ENCODE results near the gene TMEM179. TPM values are rescaled to one million over a fixed set of nuclear protein-coding genes. Genes with fewer than 3 reads are reported as not detected.

TMEM179 gene
- total RNA-seq, 4 donors from 2014 or later: not detected

DNA sequence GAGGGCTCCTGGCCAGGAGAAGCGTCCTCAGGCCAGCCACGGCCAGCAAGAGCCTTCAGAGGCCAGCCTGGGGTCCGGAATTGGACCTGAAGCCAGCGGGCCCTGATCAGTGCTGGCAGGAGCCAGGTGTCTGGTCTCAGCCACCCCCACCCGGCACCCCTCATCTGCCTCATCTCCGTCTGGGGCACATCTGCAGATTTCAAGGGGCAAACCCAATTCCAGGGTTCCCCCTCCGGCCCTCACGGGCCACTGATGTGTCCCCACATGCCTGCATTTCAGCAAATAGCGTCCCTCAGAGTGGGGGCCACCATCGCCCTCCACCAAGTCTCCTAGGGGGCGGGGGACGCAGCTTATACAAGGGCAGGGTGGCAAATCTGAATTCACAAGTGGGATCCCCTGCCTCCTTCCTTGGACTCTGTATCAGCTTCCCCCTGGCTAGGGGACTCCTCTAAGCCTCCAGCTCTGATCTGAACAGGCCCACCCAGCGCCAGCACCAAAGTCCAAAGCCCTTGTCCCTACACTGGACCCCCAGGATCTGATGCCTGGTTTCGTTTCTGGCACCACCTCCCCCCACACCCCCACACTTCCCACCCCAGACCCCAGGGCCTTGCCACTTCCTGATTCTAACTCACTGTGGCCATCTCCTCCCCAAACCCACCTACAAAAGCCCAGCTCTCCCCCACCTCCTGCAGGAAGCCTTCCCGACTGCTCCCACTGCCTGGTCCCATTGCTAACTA is 10.1 kb downstream of the TMEM179 start:
- TF ChIP-seq, protein P1, sequence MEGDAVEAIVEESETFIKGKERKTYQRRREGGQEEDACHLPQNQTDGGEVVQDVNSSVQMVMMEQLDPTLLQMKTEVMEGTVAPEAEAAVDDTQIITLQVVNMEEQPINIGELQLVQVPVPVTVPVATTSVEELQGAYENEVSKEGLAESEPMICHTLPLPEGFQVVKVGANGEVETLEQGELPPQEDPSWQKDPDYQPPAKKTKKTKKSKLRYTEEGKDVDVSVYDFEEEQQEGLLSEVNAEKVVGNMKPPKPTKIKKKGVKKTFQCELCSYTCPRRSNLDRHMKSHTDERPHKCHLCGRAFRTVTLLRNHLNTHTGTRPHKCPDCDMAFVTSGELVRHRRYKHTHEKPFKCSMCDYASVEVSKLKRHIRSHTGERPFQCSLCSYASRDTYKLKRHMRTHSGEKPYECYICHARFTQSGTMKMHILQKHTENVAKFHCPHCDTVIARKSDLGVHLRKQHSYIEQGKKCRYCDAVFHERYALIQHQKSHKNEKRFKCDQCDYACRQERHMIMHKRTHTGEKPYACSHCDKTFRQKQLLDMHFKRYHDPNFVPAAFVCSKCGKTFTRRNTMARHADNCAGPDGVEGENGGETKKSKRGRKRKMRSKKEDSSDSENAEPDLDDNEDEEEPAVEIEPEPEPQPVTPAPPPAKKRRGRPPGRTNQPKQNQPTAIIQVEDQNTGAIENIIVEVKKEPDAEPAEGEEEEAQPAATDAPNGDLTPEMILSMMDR (IDR thresholded peaks at IDR 0.05): no peak
- no peak for TF ChIP-seq POLR2A (IDR thresholded peaks at IDR 0.05)
- intact Hi-C loops (cut with DNase I; ENCODE audit: low total_unique reads): no loop called here
- DNase-seq (ENCODE audit: low spot score in 2 of 2): no peak
- WGBS, 2 donors: 83 to 88% methylated on average over 10 to 15 of the region's 15 CpGs
- no peak overlapping the region for H3K4me3 ChIP-seq (ENCODE audit: low read depth, poor library complexity, severe bottlenecking)

DNA sequence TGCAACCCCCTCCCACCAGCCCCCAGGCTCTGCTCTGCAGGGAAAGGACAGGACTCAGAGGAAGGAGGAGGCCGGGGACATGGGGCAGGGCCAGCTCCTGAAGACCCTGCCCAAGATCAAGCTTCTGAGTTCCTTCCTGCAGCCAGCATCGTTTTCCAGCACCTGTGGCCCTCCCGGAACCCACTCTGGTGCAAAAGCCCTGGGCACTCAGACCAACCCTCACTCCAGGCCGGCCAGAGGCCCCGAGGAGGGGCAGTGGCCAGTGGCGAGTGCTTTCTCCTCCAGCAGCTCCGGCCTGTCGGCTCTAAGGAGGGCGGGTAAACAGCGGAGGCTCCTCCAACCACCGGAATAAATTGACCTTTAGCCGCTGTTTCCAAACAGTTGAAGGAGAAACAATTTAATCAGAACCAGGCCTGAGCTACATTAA is 10.8 kb downstream of the TMEM179 start:
- TF ChIP-seq, protein P1 (IDR thresholded peaks at IDR 0.05): no peak
- intact Hi-C loops (cut with DNase I; ENCODE audit: low total_unique reads): no loop called here
- no peak overlapping the region for H3K4me3 ChIP-seq (ENCODE audit: low read depth, poor library complexity, severe bottlenecking)
- DNase-seq (ENCODE audit: low spot score in 2 of 2): no peak
- 71 to 86% methylated on average over 11 to 12 of the region's 12 CpGs for whole genome bisulfite sequencing, 2 donors

- intact Hi-C loops (cut with DNase I; ENCODE audit: low total_unique reads): no loop called here
These were observed 11.3 kb downstream of the TMEM179 start for GRCh38 chr14:104593241-104593701.

DNA sequence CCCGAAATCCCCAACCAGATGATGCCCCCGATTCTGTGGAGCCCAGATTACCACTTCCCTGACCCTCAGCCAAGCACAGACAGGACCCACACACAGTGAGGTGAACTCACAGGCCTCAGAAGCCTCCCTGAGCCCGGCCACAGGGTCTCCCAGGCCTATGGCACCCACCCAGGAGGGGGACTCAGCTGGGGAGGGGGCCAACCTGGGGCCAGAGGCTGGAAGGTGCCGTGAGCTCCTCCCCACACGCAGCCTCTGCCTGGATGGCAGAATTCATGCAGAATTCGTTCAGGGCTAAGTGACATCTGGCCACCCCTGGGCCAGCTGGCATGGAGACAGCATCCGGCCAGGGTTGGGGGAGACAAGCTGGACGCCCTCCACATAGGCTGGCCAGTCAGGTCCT is 11.8 kb downstream of the TMEM179 start:
- WGBS, 2 donors: 61% methylated on average over 4 to 6 of the region's 8 CpGs
- TF ChIP-seq, protein P1 (IDR thresholded peaks at IDR 0.05): no peak
- TF ChIP-seq POLR2A (IDR thresholded peaks at IDR 0.05): no peak
- DNase-seq (ENCODE audit: low spot score in 2 of 2): no peak
- intact Hi-C loops (cut with DNase I; ENCODE audit: low total_unique reads): no loop called here
- no peak overlapping the region for H3K4me3 ChIP-seq (ENCODE audit: low read depth, poor library complexity, severe bottlenecking)

More at GRCh38 chr14:104593241-104593701, 11.3 kb downstream of the TMEM179 start:
- WGBS, 2 donors: 75 to 79% methylated on average over 6 to 17 of the region's 18 CpGs
- H3K4me3 ChIP-seq (ENCODE audit: low read depth, poor library complexity, severe bottlenecking): no peak overlapping the region
- DNase-seq (ENCODE audit: low spot score in 2 of 2): no peak
- TF ChIP-seq, protein P1 (IDR thresholded peaks at IDR 0.05): no peak
- no peak for TF ChIP-seq POLR2A (IDR thresholded peaks at IDR 0.05)

- WGBS, 2 donors: 75 to 79% methylated on average over 3 of the region's 3 CpGs
- DNase-seq (ENCODE audit: low spot score in 2 of 2): no peak
- no peak overlapping the region for H3K4me3 ChIP-seq (ENCODE audit: low read depth, poor library complexity, severe bottlenecking)
- intact Hi-C loops (cut with DNase I; ENCODE audit: low total_unique reads): no loop called here
- TF ChIP-seq, protein P1 (IDR thresholded peaks at IDR 0.05): no peak
- no peak for TF ChIP-seq POLR2A (IDR thresholded peaks at IDR 0.05)
These were observed 12.3 kb downstream of the TMEM179 start for GRCh38 chr14:104592292-104592672.

Data from lower leg skin (tissue), 4 donors.